ENCODE data around the gene ENOSF1.

Gene ENOSF1

GRCh38 chr18:673317-673716 lies 39.1 kb downstream of the ENOSF1 start:
- Histone ChIP-seq H3K9me2 (replicated peaks; ENCODE audit: control insufficient read depth, low read length) (no peaks in the 10 kb centered on the region), H3K4me2 (ENCODE audit: low read length) (no peak overlapping the region), H3K79me2 (ENCODE audit: control insufficient read depth, low read length) (peaks cover 7% of the 10 kb centered on the region), H3K36me3 (ENCODE audit: control insufficient read depth, low read length) (peaks cover 83% of the 10 kb centered on the region), H3K27me3 (ENCODE audit: control insufficient read depth, low read length) (no peaks in the 10 kb centered on the region), H3K4me3 (ENCODE audit: low read length) (no peak overlapping the region), H3K9me3 (ENCODE audit: control insufficient read depth, insufficient read depth, low read length) (no peaks in the 10 kb centered on the region), H3K27ac (ENCODE audit: low read depth, low read length) (no peak overlapping the region), H4K20me1 (ENCODE audit: control insufficient read depth, insufficient read depth, low read depth, low read length) (peaks cover 4% of the 10 kb centered on the region; the same call in 1 of the 2 replicates), H3K4me1 (ENCODE audit: control insufficient read depth, low read length) (no peaks in the 10 kb centered on the region), H3F3A (ENCODE audit: control insufficient read depth, insufficient read depth) (peaks cover 34% of the 10 kb centered on the region)
- TF ChIP-seq CTCF (IDR thresholded peaks at IDR 0.05; ENCODE audit: low read depth, low read length, poor library complexity, severe bottlenecking): no peak
- TF ChIP-seq EZH2phosphoT487 (IDR thresholded peaks at IDR 0.05; ENCODE audit: borderline replicate concordance, low read length): no peak

- H3K4me1 ChIP-seq (ENCODE audit: control insufficient read depth, low read length): no peaks in the 10 kb centered on the region
- H3K27ac ChIP-seq (ENCODE audit: low read depth, low read length): no peak overlapping the region
- H3K36me3 ChIP-seq (ENCODE audit: control insufficient read depth, low read length): peaks cover 90% of the 10 kb centered on the region
- no peaks in the 10 kb centered on the region for H3K27me3 ChIP-seq (ENCODE audit: control insufficient read depth, low read length)
- no peaks in the 10 kb centered on the region for H3K9me3 ChIP-seq (ENCODE audit: control insufficient read depth, insufficient read depth, low read length)
- no peak overlapping the region for H3K4me2 ChIP-seq (ENCODE audit: low read length)
- H3F3A ChIP-seq (ENCODE audit: control insufficient read depth, insufficient read depth): peaks cover 23% of the 10 kb centered on the region; the same call in 1 of the 2 replicates
- no peaks in the 10 kb centered on the region for H3K9me2 ChIP-seq (replicated peaks; ENCODE audit: control insufficient read depth, low read length)
- no peak for TF ChIP-seq CTCF (IDR thresholded peaks at IDR 0.05; ENCODE audit: low read depth, low read length, poor library complexity, severe bottlenecking)
- no peak for TF ChIP-seq EZH2phosphoT487 (IDR thresholded peaks at IDR 0.05; ENCODE audit: borderline replicate concordance, low read length)
- peaks cover 10% of the 10 kb centered on the region; the same call in 1 of the 2 replicates for H4K20me1 ChIP-seq (ENCODE audit: control insufficient read depth, insufficient read depth, low read depth, low read length)
- H3K4me3 ChIP-seq (ENCODE audit: low read length): no peak overlapping the region
- peaks cover 21% of the 10 kb centered on the region for H3K79me2 ChIP-seq (ENCODE audit: control insufficient read depth, low read length)
Observed at GRCh38 chr18:671405-671804, 41.0 kb downstream of the ENOSF1 start.

- Histone ChIP-seq H3K4me3 (ENCODE audit: low read length) (no peak overlapping the region), H3K9me2 (replicated peaks; ENCODE audit: control insufficient read depth, low read length) (no peaks in the 10 kb centered on the region), H3K36me3 (ENCODE audit: control insufficient read depth, low read length) (peaks cover 86% of the 10 kb centered on the region), H3K27me3 (ENCODE audit: control insufficient read depth, low read length) (no peaks in the 10 kb centered on the region), H3K4me1 (ENCODE audit: control insufficient read depth, low read length) (no peaks in the 10 kb centered on the region), H3K79me2 (ENCODE audit: control insufficient read depth, low read length) (peaks cover 27% of the 10 kb centered on the region), H3K4me2 (ENCODE audit: low read length) (no peak overlapping the region), H3K9me3 (ENCODE audit: control insufficient read depth, insufficient read depth, low read length) (no peaks in the 10 kb centered on the region), H3F3A (ENCODE audit: control insufficient read depth, insufficient read depth) (peaks cover 21% of the 10 kb centered on the region; the same call in 1 of the 2 replicates), H3K27ac (ENCODE audit: low read depth, low read length) (no peak overlapping the region), H4K20me1 (ENCODE audit: control insufficient read depth, insufficient read depth, low read depth, low read length) (peaks cover 15% of the 10 kb centered on the region; the same call in 1 of the 2 replicates)
- no peak for TF ChIP-seq CTCF (IDR thresholded peaks at IDR 0.05; ENCODE audit: low read depth, low read length, poor library complexity, severe bottlenecking)
- no peak for TF ChIP-seq EZH2phosphoT487 (IDR thresholded peaks at IDR 0.05; ENCODE audit: borderline replicate concordance, low read length)
Observed at GRCh38 chr18:670522-670921, 41.9 kb downstream of the ENOSF1 start.

All from DOHH2 (cell line).